Mammary microvascular endothelial cell (primary cell): ENCODE data around the gene KLHDC2. TPM values are rescaled to one million over a fixed set of nuclear protein-coding genes. Genes with fewer than 3 reads are reported as not detected.

Experiments used
- total RNA-seq: library from RNA; depleted of rRNA; stranded (reverse); fragments of >200 nt; gene quantifications from 2 replicates; pipeline ENCODE4 v1.2.3, GENCODE V29; 2015

The KLHDC2 gene, protein sequence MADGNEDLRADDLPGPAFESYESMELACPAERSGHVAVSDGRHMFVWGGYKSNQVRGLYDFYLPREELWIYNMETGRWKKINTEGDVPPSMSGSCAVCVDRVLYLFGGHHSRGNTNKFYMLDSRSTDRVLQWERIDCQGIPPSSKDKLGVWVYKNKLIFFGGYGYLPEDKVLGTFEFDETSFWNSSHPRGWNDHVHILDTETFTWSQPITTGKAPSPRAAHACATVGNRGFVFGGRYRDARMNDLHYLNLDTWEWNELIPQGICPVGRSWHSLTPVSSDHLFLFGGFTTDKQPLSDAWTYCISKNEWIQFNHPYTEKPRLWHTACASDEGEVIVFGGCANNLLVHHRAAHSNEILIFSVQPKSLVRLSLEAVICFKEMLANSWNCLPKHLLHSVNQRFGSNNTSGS
- total RNA-seq, result 22.2 and 30.5 TPM in 2 replicates

DNA sequence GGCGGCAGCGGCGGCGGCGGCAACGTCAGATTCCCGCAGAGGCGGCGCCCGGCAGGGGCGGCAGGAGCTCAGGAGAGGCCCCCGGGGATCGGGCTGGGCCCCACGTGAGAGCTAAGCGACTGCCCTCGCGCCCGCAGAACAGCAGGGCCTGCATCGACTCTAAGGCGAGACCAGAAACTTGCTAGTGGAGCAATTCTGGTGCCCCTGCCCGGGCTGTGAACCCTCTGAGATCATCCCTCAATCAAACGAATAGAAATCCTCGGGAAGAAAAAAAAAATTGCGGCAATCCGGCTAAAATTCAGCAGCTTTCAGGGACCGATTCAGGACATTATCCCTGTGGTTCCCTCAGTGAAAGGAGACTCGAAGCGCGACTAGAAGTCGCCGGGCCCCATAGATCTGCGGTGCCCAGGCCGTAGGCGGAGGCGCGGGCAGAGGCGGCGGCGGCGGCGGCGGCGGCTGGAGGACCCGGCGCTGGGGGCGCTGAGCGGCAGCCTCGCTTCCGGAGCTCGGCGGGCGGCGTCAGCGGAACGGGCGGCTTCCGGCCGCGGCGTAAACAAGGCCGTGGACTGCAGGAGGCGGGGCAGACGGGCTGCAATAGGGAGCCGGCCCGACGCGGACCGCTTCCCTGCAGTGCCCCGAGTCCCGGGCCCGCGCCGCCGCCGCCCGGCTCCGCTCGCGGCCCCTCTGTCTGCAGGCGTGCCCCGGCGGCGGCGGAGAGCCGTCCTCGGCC lies at the start of gene KLHDC2:
Gene KLHDC2, plus strand, starts transcription at position 583 of the 730 bp plus-strand sequence. CDS start 316 bp downstream, outside the sequence.

Other genes with a start within 250 kb of the KLHDC2 start
- 10,301 and 13,352 TPM in 2 replicates for gene RPS29, start 181.8 kb upstream of the KLHDC2 start, total RNA-seq
- 29.5 and 34.9 TPM in 2 replicates for gene LRR1, start 169.2 kb upstream of the KLHDC2 start, total RNA-seq
- gene RPL36AL, start 147.5 kb upstream of the KLHDC2 start, total RNA-seq, result 206 and 300 TPM in 2 replicates
- 94.2 and 101 TPM in 2 replicates for gene MGAT2, start 147.4 kb upstream of the KLHDC2 start, total RNA-seq
- gene DNAAF2, start 132.9 kb upstream of the KLHDC2 start, total RNA-seq, result 5.9 TPM in 2 replicates
- gene POLE2, start 79.9 kb upstream of the KLHDC2 start, total RNA-seq, result 19.9 and 27.1 TPM in 2 replicates
- gene KLHDC1, start 75.0 kb upstream of the KLHDC2 start, total RNA-seq, result 0.84 and 1.00 TPM in 2 replicates
- gene NEMF, start 84.6 kb downstream of the KLHDC2 start, total RNA-seq, result 24.6 and 25.6 TPM in 2 replicates
- gene ARF6, start 124.9 kb downstream of the KLHDC2 start, total RNA-seq, result 70.6 and 73.1 TPM in 2 replicates